Kidney (tissue), 14 donors: Measurements from ENCODE around the gene RBPJ. TPM values are rescaled to one million over a fixed set of nuclear protein-coding genes. Genes with fewer than 3 reads are reported as not detected.

Experiments
- DNase-seq, 5 donors: peaks; one replicate each; pipeline ENCODE4 v3.0.0-alpha.2; 2013 to 2020
- FAIRE-seq: peaks from 2 replicates; lab custom pipeline; 2012; peaks lifted over from hg19 to GRCh38; lab: Jason Lieb, UNC
- H3K27ac ChIP-seq, 2 donors: one replicate each; pipeline ENCODE4 v1.7.0; 2013; ENCODE audit warnings: low read depth in 2 of 2, low read length in 2 of 2, inconsistent platforms in 1 of 2
- H3K27me3 ChIP-seq: one replicate; pipeline ENCODE4 v1.7.1; 2013; ENCODE audit warnings: low read length, inconsistent platforms; ENCODE audit not compliant: control insufficient read depth, insufficient read depth
- H3K36me3 ChIP-seq, 3 donors: one replicate each; pipeline versions ENCODE4 v1.7.0 to v1.7.1; 2013; ENCODE audit warnings: low read length in 3 of 3, control low read depth in 1 of 3, inconsistent platforms in 1 of 3; ENCODE audit not compliant: insufficient read depth in 3 of 3, control insufficient read depth in 2 of 3
- H3K4me1 ChIP-seq, 3 donors: one replicate each; pipeline versions ENCODE4 v1.7.0 to v1.7.1; 2013; ENCODE audit warnings: low read length in 3 of 3, inconsistent platforms in 1 of 3, low read depth in 1 of 3; ENCODE audit not compliant: control insufficient read depth in 2 of 3, insufficient read depth in 2 of 3
- H3K4me3 ChIP-seq, 3 donors: one replicate each; pipeline versions ENCODE4 v1.7.0 to v1.8.1; 2013; ENCODE audit warnings: low read length in 3 of 3, control low read depth in 1 of 3, inconsistent platforms in 1 of 3
- H3K9ac ChIP-seq, 3 donors: one replicate each; pipeline versions ENCODE4 v1.7.0 to v1.7.1; 2013; ENCODE audit warnings: low read length in 3 of 3, control low read depth in 1 of 3, inconsistent platforms in 1 of 3
- H3K9me3 ChIP-seq, 3 donors: one replicate each; pipeline versions ENCODE4 v1.7.0 to v1.7.1; 2013; ENCODE audit warnings: low read length in 3 of 3, control low read depth in 1 of 3, inconsistent platforms in 1 of 3; ENCODE audit not compliant: control insufficient read depth in 2 of 3, insufficient read depth in 1 of 3
- intact Hi-C: fragments of 100-400 bp; cut with DNase I; formaldehyde crosslinking; loops from one replicate; pipeline ENCODE4 v1.11.1; 2022
- polyA plus RNA-seq: library from polyadenylated mRNA; stranded (reverse); fragments of 350-450 nt; fragmentation: Illumina TruSeq; extraction: RNeasy Lipid Tissue Mini Kit (QIAGEN cat#74804); gene quantifications from one replicate; pipeline ENCODE4 v1.2.3, GENCODE V29; 2014; ENCODE audit warnings: low read depth, low replicate concordance; ENCODE audit not compliant: insufficient read depth
- total RNA-seq: library from RNA; stranded (reverse); fragmentation: NEBNext Ultra II Directional; extraction: Animal tissue kit (Norgen Biotek cat#: 25700); gene quantifications from one replicate; pipeline ENCODE4 v1.2.1, GENCODE V29; 2021
- TF ChIP-seq, protein P1 (sequence below): IDR thresholded peaks from 3 replicates; pipeline ENCODE4 v1.5.1; 2012; ENCODE audit warnings: mild to moderate bottlenecking, moderate library complexity, borderline replicate concordance; ENCODE audit not compliant: insufficient read depth; ENCODE audit errors: extremely low read depth
- donor health status: control.
- donor health status: control.
- donor health status: control.
- donor health status: control.
- donor health status: control.
- donor health status: DM: yes; HTN: yes; CAD: no.
- donor health status: Normal renal cell carcinoma (clear cell type).

RBPJ gene
- total and polyA plus RNA-seq, 2 donors from 2014 or later: 28.5 to 77.6 TPM

DNA sequence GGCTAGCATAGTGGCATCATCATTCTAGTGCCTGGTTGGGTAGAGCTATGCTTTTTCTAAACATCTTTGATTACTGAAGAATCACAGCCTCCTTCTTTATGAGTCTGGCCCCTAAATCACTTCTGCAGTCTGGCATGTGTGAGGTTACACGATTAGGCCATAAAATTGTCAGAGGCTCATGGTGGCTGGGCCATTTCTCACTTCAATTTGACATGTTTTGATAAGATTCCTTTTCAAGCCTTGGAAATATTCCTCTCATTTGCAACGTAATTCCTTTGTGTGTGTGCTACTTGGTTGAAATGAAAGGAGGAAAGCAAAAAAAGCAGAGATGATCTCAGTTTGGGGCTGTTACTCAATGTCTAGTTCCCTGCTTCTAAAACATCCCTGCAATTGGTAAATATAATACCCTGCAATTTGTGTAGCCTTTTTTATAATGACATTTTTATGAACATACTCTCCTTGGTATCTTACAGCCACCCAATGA, 163.3 kb downstream of the RBPJ start:
- no peaks in the 10 kb centered on the region for H3K4me1 ChIP-seq
- intact Hi-C loops: no loop called here
- DNase-seq: peak in 3 of 5 donors; percentile 45 to 83 (median 82)
- no peaks in the 10 kb centered on the region for H3K9me3 ChIP-seq
- H3K27ac ChIP-seq: no peak overlapping the region
- TF ChIP-seq, protein P1, sequence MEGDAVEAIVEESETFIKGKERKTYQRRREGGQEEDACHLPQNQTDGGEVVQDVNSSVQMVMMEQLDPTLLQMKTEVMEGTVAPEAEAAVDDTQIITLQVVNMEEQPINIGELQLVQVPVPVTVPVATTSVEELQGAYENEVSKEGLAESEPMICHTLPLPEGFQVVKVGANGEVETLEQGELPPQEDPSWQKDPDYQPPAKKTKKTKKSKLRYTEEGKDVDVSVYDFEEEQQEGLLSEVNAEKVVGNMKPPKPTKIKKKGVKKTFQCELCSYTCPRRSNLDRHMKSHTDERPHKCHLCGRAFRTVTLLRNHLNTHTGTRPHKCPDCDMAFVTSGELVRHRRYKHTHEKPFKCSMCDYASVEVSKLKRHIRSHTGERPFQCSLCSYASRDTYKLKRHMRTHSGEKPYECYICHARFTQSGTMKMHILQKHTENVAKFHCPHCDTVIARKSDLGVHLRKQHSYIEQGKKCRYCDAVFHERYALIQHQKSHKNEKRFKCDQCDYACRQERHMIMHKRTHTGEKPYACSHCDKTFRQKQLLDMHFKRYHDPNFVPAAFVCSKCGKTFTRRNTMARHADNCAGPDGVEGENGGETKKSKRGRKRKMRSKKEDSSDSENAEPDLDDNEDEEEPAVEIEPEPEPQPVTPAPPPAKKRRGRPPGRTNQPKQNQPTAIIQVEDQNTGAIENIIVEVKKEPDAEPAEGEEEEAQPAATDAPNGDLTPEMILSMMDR: no peak
- H3K9ac ChIP-seq: no peak overlapping the region
- H3K27me3 ChIP-seq: peaks cover 4% of the 10 kb centered on the region
- no peak overlapping the region for H3K4me3 ChIP-seq
- FAIRE-seq: no peak
- no peaks in the 10 kb centered on the region for H3K36me3 ChIP-seq

DNA sequence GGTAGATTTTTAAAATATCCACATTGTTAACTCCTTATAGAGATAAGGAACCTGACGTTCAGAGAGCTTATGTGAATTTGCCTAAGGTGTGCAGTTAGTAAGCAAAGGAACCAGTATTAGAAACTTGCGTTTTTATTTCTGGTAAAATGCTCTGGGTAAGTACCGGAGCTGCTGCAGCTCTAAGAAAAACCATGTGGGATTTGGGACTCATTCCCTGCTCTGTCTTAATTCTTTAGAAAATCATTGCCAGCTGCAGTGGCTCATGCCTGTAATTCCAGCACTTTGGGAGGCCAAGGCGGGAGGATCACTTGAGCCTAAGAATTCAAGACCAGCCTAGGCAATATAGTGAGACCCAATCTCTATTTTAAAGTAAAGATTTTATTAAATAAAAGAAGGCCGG, 163.7 kb downstream of the RBPJ start:
- no peak overlapping the region for H3K27ac ChIP-seq
- intact Hi-C loops: no loop called here
- TF ChIP-seq, protein P1: no peak
- no peaks in the 10 kb centered on the region for H3K9me3 ChIP-seq
- FAIRE-seq (no peak), DNase-seq (peak in 1 of 5 donors; percentile 16)
- no peak overlapping the region for H3K4me3 ChIP-seq
- H3K36me3 ChIP-seq: no peaks in the 10 kb centered on the region
- no peak overlapping the region for H3K9ac ChIP-seq
- H3K27me3 ChIP-seq: peaks cover 6% of the 10 kb centered on the region
- H3K4me1 ChIP-seq: no peaks in the 10 kb centered on the region

Other genes with a start within 250 kb of the RBPJ start
- not detected for gene CCKAR, start 169.5 kb downstream of the RBPJ start, total RNA-seq
- 0.22 TPM for gene CCKAR, start 169.5 kb downstream of the RBPJ start, polyA plus RNA-seq